Measurements from ENCODE around the gene TRIM29.

The TRIM29 gene

DNA sequence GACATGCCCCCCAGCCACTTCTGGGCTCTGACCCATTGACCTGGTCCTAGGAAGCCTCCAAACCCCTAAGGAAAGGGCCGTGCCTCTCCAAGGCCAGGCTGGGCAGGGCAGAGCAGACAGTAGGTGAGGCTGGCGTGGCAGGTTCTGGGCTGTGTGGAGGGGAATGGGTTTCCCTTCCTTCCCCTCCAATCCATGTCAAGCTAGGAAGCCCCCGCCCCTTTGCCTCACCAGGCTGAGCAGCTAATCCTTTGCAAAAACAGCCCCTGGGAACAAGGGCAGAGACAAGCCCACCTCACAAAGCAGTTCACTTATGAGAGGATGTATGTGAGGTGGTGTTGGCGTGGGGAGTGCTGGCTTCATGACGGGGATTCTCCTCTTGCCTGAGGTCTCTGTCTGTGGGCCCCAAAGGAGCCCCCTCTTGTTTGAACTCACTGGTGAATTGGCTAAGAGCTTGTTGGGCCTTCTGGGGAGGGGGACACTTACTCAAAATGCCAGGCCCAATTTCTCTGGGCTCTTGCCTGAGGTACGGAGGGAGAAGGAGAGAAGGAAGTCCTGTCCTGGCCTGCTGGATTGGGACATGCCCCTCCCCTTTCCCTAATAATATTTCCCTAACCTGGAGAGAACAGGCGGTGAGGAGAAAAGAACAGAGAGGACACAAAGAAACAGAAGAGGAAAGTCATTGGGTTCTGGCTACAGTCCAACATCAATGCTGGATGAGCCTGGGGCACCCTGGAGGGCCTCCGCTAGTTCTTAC lies 1.6 kb upstream of the TRIM29 start:
- DNase-seq (ENCODE audit: low read depth), result no peak

DNA sequence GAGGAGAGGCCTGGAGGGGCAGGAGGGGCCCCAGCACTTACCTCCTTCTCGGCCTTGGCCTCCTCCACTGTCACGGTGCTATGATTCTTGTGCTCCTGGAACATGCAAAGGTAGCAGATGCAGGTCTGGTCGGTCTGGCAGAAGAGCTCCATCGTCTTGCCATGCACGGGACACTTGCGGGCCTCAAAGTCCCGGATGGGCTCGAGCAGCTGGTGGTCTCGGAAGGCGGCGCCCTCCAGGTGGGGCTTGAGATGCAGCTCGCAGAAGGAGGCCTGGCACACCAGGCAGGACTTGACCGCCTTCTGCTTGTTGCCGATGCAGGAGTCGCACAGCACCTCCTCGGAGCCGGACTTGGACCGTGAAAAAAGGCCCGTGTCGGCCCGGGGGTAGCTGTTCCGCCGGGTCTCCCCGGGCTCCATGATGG lies 714 bp downstream of the TRIM29 start:
- no peak for DNase-seq (ENCODE audit: low read depth)

DNA sequence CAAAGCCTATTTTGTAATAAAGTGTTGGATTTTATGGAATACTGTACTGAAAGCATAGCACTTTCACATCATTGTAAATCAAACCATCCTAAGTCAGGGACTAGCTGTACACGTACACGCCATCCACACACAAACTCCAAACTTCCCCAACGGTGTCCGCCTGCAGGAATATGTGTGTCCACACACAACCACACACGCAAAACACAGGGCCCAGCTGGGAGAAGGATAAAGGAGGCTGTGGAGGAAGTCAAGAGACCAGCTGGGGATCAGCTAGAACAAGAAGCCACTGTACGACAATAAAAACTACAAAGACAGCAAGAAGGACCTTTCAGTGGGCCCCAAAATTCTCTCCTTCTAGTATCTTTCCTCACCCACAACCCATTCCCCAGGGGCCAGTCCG lies 1.6 kb downstream of the TRIM29 start:
- DNase-seq (ENCODE audit: low read depth), result no peak

DNA sequence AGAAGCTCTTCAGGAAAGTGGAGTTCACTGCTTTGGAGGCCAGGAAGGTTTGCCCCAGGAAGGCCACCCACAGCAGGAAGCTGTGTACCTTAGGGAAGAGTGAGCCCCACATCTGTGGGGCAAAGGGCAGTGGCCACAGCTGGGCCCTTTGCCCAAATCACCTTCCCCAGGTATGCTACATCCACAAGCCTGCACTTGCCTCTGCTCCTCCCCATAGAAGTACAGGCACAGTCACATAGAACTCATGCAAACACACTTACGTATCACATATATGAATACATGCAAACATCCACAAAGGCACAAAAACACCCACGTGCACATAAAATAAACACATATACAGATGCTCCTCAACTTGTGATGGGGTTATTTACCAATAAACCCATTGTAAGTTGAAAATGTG lies 2.1 kb downstream of the TRIM29 start:
- no peak for DNase-seq (ENCODE audit: low read depth)

DNA sequence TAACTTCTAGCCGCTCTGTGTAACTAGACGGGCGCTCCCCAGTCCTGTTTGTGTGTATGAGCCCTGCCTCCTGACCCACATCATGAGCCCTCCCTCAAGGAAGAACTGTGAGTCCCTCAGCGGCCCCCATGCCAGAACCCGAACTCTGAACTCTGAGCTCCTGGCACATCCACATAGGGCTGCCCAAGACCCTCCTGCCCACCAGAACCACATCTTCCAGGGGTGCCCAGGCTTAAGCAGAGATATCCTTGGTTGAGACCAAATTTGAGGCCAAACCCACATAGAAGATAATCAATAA lies 3.0 kb downstream of the TRIM29 start:
- DNase-seq (ENCODE audit: low read depth), result no peak

DNA sequence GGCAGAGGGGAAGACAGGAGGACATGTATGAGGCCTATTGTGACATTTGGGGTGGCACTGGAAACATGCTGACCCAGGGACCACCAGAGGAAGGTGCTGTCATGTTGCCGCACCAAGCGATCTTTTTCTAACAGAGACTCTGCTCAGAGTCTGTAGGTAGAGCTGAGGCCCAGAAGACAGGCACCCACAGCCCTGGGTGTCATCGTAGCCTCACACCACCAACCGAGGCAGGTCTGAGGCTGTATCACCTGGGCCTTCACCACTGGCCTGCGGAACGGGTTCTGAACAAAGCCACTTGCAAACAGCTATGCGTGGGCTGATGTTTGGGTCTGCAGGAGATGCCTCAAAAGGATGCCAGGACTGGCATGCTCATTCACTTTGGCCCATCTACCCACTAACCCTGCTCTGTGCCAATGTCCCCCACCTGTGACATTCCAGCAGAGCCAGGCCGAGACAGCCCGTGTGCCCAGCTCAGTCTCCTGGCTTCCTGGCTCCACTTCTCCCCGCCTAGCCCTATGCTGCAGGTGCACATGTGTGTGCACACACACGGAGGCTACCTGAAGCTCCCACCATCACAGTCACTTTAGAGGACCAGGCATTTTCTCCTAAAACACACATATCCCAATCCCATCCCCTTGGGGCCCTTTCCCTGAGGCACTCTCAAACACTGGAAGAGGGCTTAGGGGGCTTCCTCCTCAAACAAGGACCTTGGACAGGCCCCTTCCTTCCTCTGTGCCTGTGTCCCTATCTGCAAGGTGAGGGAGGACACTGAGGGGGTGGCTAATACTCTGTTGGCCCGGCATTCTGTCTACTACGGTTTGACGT lies 3.6 kb downstream of the TRIM29 start:
- no peak for DNase-seq (ENCODE audit: low read depth)

- no peak for DNase-seq (ENCODE audit: low read depth)
Observed at GRCh38 chr11:120133216-120134105, 4.5 kb downstream of the TRIM29 start.

DNA sequence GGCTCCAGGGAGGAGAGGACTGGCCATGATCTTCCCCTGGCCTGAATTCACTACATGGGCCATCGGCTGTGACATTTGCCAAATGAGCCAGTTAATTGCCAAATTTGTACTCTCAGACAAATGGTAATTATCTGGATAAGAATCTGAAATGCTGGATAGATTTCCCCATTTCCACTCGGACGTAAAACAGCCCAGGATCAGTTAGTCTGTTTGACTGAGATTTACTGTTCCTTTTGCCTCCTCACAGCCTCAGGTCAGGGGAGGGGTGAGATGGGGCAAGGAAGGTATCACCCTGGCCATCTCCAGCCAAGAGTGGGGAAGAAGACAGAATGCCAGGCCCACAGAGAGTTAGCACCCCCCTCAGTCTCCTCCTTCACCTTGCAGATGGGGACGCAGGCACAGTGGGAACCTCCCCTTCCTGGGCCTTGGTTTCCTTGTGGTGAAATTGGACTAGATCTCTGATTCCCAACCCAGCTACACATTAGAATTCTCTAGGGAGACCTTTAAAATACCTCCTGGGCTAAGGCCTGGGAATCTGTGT lies 5.2 kb downstream of the TRIM29 start:
- DNase-seq (ENCODE audit: low read depth), result no peak

- no peak for DNase-seq (ENCODE audit: low read depth)
Observed at GRCh38 chr11:120131941-120132644, 5.8 kb downstream of the TRIM29 start.

- no peak for DNase-seq (ENCODE audit: low read depth)
Observed at GRCh38 chr11:120130991-120131760, 6.7 kb downstream of the TRIM29 start.

DNA sequence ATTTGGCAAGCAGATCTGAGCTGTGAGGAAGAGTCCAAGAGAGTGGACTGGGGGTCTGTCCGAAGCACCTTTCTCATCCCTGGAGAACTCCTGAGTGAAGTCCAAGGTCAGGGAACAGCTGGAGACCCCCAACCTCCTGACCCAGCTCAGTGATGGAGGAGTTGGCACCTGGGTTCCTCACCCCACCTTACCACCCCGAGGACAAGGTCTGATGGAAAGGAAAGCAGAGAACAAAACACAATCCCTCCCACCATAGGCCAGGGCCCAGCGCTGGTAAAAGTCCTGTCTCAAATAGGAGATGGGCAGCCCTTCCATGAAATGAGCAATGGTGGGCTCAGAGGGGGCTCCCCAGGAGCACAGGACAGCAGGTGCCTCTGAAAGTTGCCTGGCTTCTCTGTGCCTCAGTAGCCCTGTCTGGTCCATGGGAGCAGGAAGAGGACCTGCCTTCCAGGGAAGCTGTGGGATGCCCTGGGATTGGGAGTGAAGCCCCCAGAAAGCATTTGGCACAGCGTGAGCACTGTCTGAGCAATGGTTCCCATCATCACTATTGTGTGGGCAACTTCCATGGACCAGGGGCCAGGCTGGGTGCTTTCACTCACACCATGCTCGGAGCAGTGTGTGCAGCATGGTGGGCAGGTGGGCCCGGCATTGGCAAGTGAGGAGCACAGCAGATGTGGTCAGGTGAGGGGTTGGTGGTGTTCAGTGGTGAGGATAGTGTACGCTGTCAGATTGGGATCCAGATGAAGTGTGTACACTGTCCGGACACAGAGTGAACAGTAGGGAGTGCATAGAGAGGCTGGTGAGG lies 7.5 kb downstream of the TRIM29 start:
- no peak for DNase-seq (ENCODE audit: low read depth)

DNA sequence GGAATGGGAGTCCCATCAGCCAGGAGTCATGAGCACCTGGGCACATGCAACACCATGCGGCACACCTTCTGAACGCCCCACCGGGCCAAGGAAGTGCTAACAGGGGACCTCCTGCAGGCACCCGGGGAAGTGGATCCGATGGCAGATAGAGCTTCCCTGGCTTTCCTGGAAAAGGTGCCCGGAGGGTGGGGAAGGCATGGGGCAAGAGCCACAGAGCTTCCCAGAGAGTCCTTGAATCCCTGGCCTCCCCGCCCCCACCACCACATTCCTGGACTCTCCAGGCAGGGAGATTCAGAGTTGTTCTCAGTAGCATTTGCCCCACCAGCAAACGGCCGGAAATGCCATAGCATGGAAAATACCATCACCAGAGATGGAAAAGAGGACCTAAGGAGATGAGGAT lies 8.3 kb downstream of the TRIM29 start:
- DNase-seq (ENCODE audit: low read depth), result no peak

GRCh38 chr11:120128392-120129119 lies 9.4 kb downstream of the TRIM29 start:
- no peak for DNase-seq (ENCODE audit: low read depth)

- DNase-seq (ENCODE audit: low read depth), result no peak
Observed at GRCh38 chr11:120127236-120127635, 10.7 kb downstream of the TRIM29 start.

- DNase-seq (ENCODE audit: low read depth), result no peak
Observed at GRCh38 chr11:120126620-120127019, 11.3 kb downstream of the TRIM29 start.

GRCh38 chr11:120125509-120125908 lies 12.4 kb downstream of the TRIM29 start:
- no peak for DNase-seq (ENCODE audit: low read depth)

- DNase-seq (ENCODE audit: low read depth), result no peak
Observed at GRCh38 chr11:120125024-120125423, 12.9 kb downstream of the TRIM29 start.

- no peak for DNase-seq (ENCODE audit: low read depth)
Observed at GRCh38 chr11:120124355-120124754, 13.6 kb downstream of the TRIM29 start.

GRCh38 chr11:120123946-120124345 lies 14.0 kb downstream of the TRIM29 start:
- DNase-seq (ENCODE audit: low read depth), result no peak
